Dedifferentiated amniotic fluid mesenchymal stem cell (primary cell): ENCODE measurements around the gene PTPN7.

Experiments
- DNase-seq: peaks from one replicate; pipeline ENCODE4 v3.0.0-alpha.2; 2016; ENCODE audit errors: extremely low spot score

Gene PTPN7

DNA sequence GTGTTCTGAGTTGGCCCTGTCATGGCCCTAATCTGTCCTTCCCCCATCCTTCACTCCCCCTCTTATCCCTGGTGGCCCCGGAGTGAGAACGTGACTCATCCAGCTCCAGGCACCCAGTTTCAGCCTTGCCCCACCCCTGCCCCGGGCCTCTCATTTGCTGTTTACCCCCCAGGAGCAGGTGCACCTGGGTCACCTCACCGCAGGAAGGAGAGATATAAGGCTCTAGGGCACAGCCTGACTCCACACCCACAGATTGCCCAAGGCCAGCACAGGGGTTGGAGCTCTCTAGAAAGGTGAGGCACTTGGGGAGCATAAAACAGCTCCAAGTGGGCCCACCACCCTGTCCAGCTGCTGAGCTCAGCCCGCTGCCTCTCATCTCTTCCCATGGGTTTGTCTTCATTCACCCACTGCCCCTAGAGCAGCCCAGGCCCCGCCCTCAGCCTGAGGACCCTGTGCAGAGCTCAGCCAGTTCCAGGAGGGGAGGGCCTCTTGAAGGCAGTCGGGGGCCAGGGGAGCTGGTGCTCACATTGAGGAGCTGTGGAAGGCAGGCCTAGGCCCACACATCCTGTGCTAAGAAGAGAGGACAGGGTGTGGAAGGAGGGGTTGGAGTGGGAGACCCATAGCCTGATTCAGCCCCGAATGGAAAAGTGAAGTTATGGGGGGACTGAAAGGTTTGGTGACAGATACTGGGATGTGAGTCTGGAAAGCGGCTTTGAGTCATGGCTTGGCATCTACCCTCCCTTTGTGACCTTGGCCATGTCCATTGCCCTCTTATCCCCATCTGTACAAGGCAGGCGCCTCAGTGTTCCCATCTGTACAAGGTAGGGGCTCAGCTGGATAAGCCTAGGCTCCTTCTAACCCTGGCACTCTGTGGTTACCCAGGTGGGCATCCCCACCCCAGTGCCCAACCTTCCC, 53.8 kb downstream of the PTPN7 start:
- no peak for DNase-seq

DNA sequence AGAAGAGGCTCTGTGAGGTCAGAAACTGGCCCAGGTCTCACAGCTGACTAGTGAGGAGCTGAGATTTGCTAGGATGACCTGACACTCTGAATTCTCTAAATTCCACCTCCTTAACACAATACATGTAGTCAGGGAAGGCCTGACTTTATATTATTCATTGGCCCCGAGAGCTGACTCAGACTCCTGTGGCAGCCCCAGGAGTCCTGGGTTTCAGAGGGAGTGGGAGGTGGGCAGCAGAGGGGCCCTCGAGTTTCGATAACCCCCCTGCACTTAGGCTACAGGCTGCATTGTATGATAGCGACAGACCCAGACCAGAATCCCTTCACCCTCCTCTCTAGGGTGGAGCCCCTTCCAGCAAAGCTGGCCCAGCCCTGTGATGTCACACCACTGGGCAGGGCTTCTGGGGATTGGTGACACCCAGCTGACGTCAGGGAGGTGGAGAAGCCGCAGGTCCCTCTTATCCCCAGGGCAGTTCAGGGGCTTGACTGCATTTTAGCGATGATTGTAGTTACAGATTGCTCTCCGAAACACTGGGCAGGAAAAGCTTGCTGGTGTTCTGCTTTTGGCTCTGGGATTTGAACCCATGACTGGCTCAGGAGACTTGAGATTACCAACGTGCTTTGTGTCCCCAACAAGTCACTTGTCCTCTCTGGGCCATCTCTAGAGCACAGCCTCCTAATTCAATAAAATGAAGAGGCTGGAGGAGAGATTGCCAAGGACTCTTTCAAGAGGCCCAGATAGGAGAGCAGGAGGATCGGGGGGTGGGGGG, 54.6 kb downstream of the PTPN7 start:
- peak; percentile 23 for DNase-seq

DNA sequence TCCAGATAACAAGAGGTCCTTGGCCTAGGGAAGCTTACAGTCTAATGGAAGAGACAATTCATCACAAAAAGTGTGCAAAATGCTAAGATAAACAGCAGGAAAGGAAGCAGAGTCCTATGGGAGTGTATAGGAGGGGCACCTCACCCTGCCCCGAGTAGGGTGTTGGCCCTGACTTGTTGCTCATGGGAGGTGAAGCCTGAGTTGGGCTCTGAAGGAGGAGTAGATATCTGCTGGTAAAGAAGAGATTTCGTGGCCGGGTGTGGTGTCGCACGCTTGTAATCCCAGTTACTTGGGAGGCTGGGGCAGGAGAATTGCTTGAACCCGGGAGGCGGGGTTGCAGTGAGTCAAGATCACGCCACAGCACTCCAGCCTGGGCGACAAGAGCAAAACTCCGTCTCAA, 56.3 kb downstream of the PTPN7 start:
- DNase-seq, result no peak

DNA sequence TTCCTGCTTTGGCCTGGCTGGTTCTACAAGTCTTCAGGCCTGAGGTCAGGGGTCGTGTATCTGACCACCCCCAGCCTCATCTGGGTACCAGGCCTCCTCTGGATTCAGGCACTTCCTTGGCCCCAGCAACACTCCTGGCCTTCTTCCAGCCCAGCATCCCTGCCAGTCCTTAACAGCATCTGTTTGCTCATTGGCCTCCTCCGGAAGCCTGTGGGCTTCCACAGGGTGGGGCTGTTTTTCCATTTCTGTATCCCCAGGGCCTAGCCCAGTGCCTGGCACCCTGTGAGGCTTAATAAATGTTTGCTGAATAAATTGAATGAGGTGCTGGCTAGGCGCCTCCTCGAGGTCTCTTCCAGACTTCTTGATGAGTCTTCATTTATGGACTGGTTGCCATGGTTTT, 59.2 kb downstream of the PTPN7 start:
- no peak for DNase-seq
